Stimulated activated CD8-positive, alpha-beta memory T cell treated with anti-CD3 and anti-CD28 coated beads, Interleukin-7, amount 100 ng/mL, for 4 hours (primary cell): ENCODE data around the gene LTBR.
"Not testable (repeated sequence)": the region's sequence is repeated elsewhere in the genome, so short reads cannot be mapped to it uniquely, and the experiment has no call there.

Experiments
- DNase-seq, 2 donors: peaks; one replicate each; pipeline ENCODE4 v3.0.0-alpha.2; 2020; ENCODE audit warnings: low read depth in 2 of 2

Gene LTBR

GRCh38 chr12:6383572-6384498 lies at the start of gene LTBR:
LTBR (plus strand) TSS chr12:6384162; CDS start chr12:6384359, 197 bp downstream.
- no peak for DNase-seq

GRCh38 chr12:6334359-6334758 lies 49.6 kb upstream of the LTBR start:
- DNase-seq = no peak

GRCh38 chr12:6334940-6335450 lies 49.0 kb upstream of the LTBR start:
- DNase-seq = no peak

- peak; percentile 90 to 91 for DNase-seq
Measured at GRCh38 chr12:6335451-6336078, 48.4 kb upstream of the LTBR start.

GRCh38 chr12:6336079-6336888 lies 47.7 kb upstream of the LTBR start:
- peak; percentile 45 to 53 for DNase-seq

GRCh38 chr12:6336889-6337853 lies 46.8 kb upstream of the LTBR start:
- peak; percentile 58 to 69 for DNase-seq

GRCh38 chr12:6337958-6338433 lies 46.0 kb upstream of the LTBR start:
- DNase-seq = no peak

GRCh38 chr12:6338536-6338935 lies 45.4 kb upstream of the LTBR start:
- not testable (repeated sequence) for DNase-seq

- DNase-seq = no peak
Measured at GRCh38 chr12:6338955-6339354, 45.0 kb upstream of the LTBR start.

GRCh38 chr12:6340032-6340638 lies 43.8 kb upstream of the LTBR start:
- no peak for DNase-seq

GRCh38 chr12:6340745-6341416 lies 43.1 kb upstream of the LTBR start:
- DNase-seq = no peak

GRCh38 chr12:6341417-6342139 lies 42.4 kb upstream of the LTBR start, which contains the start of gene TNFRSF1A:
TNFRSF1A (minus strand) TSS chr12:6342076; CDS start chr12:6341814, 262 bp downstream.
- DNase-seq = no peak

- DNase-seq = no peak
Measured at GRCh38 chr12:6342140-6342889, 41.6 kb upstream of the LTBR start.

- DNase-seq = no peak
Measured at GRCh38 chr12:6343518-6343917, 40.4 kb upstream of the LTBR start.

- not testable (repeated sequence) for DNase-seq
Measured at GRCh38 chr12:6344101-6344660, 39.8 kb upstream of the LTBR start.

GRCh38 chr12:6345319-6346091 lies 38.5 kb upstream of the LTBR start:
- peak in 1 of 2 donors; percentile 41 for DNase-seq
